Neural cell (in vitro differentiated cells): Measurements from ENCODE around the gene LIPC. TPM values are rescaled to one million over a fixed set of nuclear protein-coding genes. Genes with fewer than 3 reads are reported as not detected.

ENCODE experiments used
- H2AFZ ChIP-seq: fragments of 200-600, 300-800 bp; sonication (generic), shearing (Covaris generic); 2 replicates; pipeline ENCODE4 v1.6.0; 2014; ENCODE audit warnings: low read depth, mild to moderate bottlenecking, antibody characterized with exemption, low read length, moderate library complexity
- H3F3A ChIP-seq: fragments of 200-600 bp; shearing (Covaris generic); 2 replicates; pipeline ENCODE4 v1.6.1; 2016; ENCODE audit warnings: mild to moderate bottlenecking, moderate library complexity, mixed read lengths, antibody characterized with exemption, low read length; ENCODE audit not compliant: insufficient read depth, poor library complexity, severe bottlenecking
- H3K27ac ChIP-seq: fragments of 200-600, 300-800 bp; sonication (generic), shearing (Covaris generic); 2 replicates; pipeline ENCODE4 v1.5.1; 2014; ENCODE audit warnings: mild to moderate bottlenecking, low read length, moderate library complexity
- H3K27me3 ChIP-seq: fragments of 300-800, 200-600 bp; sonication (generic), shearing (Covaris generic); 2 replicates; pipeline ENCODE4 v1.6.0; 2014; ENCODE audit warnings: mild to moderate bottlenecking, low read depth, low read length, moderate library complexity; ENCODE audit not compliant: insufficient read depth
- H3K36me3 ChIP-seq: fragments of 300-800, 200-600 bp; sonication (generic), shearing (Covaris generic); 2 replicates; pipeline ENCODE4 v1.5.1; 2014; ENCODE audit warnings: mild to moderate bottlenecking, antibody characterized with exemption, low read length, moderate library complexity; ENCODE audit not compliant: insufficient read depth
- H3K4me2 ChIP-seq: fragments of 300-800, 200-600 bp; sonication (generic), shearing (Covaris generic); 2 replicates; pipeline ENCODE4 v1.6.0; 2014; ENCODE audit warnings: mild to moderate bottlenecking, low read length
- H3K4me3 ChIP-seq: fragments of 300-800, 200-600 bp; sonication (generic), shearing (Covaris generic); 2 replicates; pipeline ENCODE4 v1.5.1; 2014; ENCODE audit warnings: mild to moderate bottlenecking, low read length, moderate library complexity
- H3K79me2 ChIP-seq: fragments of 200-600 bp; shearing (Covaris generic); replicated peaks from 2 replicates; pipeline ENCODE4 v1.6.0; 2014; ENCODE audit warnings: mild to moderate bottlenecking, low read length, moderate library complexity; ENCODE audit not compliant: insufficient read depth
- H3K9ac ChIP-seq: fragments of 300-800, 200-600 bp; sonication (generic), shearing (Covaris generic); 2 replicates; pipeline ENCODE4 v1.6.1; 2016; ENCODE audit warnings: mild to moderate bottlenecking, low read length, mixed read lengths
- H3K9me2 ChIP-seq: fragments of 200-600 bp; shearing (Covaris generic); 2 replicates; pipeline ENCODE4 v1.6.1; 2016; ENCODE audit warnings: mild to moderate bottlenecking, low read length, mixed read lengths; ENCODE audit not compliant: insufficient read depth
- H3K9me3 ChIP-seq: fragments of 200-600, 300-800 bp; sonication (generic), shearing (Covaris generic); 2 replicates; pipeline ENCODE4 v1.6.1; 2016; ENCODE audit warnings: mild to moderate bottlenecking, mixed run types, low read length, moderate library complexity, mixed read lengths
- H4K20me1 ChIP-seq: fragments of 200-600 bp; shearing (Covaris generic); 2 replicates; pipeline ENCODE4 v1.6.1; 2016; ENCODE audit warnings: mild to moderate bottlenecking, mixed run types; ENCODE audit not compliant: insufficient read depth
- EP300 ChIP-seq: fragments of 450-650 bp; conservative IDR thresholded peaks from 2 replicates; pipeline ENCODE4 v1.6.1; 2014; ENCODE audit warnings: antibody characterized with exemption, mild to moderate bottlenecking, moderate library complexity; ENCODE audit not compliant: poor library complexity, severe bottlenecking
- EZH2 ChIP-seq: fragments of 200-600, 300-800 bp; shearing (Covaris generic), sonication (generic); IDR thresholded peaks from 2 replicates; pipeline ENCODE4 v1.6.1; 2014; ENCODE audit warnings: antibody characterized with exemption, low read length, borderline replicate concordance, mild to moderate bottlenecking; ENCODE audit not compliant: insufficient read depth, poor library complexity, severe bottlenecking
- MXI1 ChIP-seq: fragments of 450-650 bp; conservative IDR thresholded peaks from 2 replicates; pipeline ENCODE4 v1.6.1; 2014; ENCODE audit warnings: antibody characterized with exemption, mild to moderate bottlenecking; ENCODE audit not compliant: poor library complexity, severe bottlenecking
- POLR2AphosphoS5 ChIP-seq: IDR thresholded peaks from 2 replicates; pipeline ENCODE4 v1.6.1; 2012
- RAD21 ChIP-seq: fragments of 450-650 bp; conservative IDR thresholded peaks from 2 replicates; pipeline ENCODE4 v1.6.1; 2014; ENCODE audit warnings: antibody characterized with exemption, mild to moderate bottlenecking, moderate library complexity
- SMC3 ChIP-seq: fragments of 450-650 bp; conservative IDR thresholded peaks from 2 replicates; pipeline ENCODE4 v1.6.1; 2014; ENCODE audit warnings: antibody characterized with exemption, mild to moderate bottlenecking, moderate library complexity; ENCODE audit not compliant: poor library complexity
- TAF1 ChIP-seq: IDR thresholded peaks from 2 replicates; pipeline ENCODE4 v1.6.1; 2012; ENCODE audit warnings: low read depth
- polyA plus RNA-seq: library from polyadenylated mRNA; depleted of rRNA; stranded (reverse); fragments of >200 nt; gene quantifications from 2 replicates; pipeline ENCODE4 v1.2.3, GENCODE V29; 2014
- TF ChIP-seq, protein P1 (sequence below): IDR thresholded peaks from 2 replicates; pipeline ENCODE4 v1.6.1; 2012; ENCODE audit warnings: borderline replicate concordance
- TF ChIP-seq, protein P2 (sequence below): fragments of 450-650 bp; IDR thresholded peaks from 2 replicates; pipeline ENCODE4 v1.5.1; 2014; ENCODE audit warnings: antibody characterized with exemption, mild to moderate bottlenecking, moderate library complexity; ENCODE audit not compliant: poor library complexity, severe bottlenecking

Gene LIPC
- polyA plus RNA-seq, 1 donor from 2014 or later: not detected

DNA sequence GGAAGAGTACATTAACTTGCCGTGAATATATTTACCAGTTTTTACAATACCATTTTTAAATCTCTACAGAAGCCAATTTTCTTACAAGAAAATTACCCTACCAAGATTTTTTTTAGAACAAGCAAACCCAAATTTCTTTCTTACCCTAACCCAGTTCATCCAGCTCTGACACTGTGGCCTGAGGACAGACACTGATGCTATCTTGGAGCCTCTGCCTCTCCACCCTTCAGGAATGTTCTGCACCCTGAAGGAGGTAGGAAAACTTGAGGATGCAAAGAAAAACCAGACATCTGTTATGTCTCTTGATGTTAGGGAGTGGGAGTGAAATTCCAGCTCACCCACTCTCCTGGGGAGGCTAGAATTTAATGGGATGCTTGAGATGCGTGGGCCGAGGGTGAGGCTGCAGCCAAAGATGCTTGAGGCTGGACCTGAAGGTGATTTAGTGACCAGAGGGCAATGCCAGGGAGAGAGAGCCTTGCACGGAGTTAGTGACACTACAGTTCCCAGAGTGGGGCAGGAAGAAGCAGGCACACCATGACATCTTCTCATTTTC is 69.9 kb downstream of the LIPC start:
- Histone ChIP-seq H3K27ac (no peak overlapping the region), H3K4me2 (no peak overlapping the region), H4K20me1 (no peaks in the 10 kb centered on the region), H3K9me2 (no peaks in the 10 kb centered on the region), H3K27me3 (no peaks in the 10 kb centered on the region), H3K9me3 (no peaks in the 10 kb centered on the region), H3F3A (no peaks in the 10 kb centered on the region), H3K4me3 (no peak overlapping the region), H2AFZ (no peak overlapping the region), H3K9ac (no peak overlapping the region), H3K36me3 (no peaks in the 10 kb centered on the region), H3K79me2 (no peaks in the 10 kb centered on the region)
- TF ChIP-seq, protein P1, sequence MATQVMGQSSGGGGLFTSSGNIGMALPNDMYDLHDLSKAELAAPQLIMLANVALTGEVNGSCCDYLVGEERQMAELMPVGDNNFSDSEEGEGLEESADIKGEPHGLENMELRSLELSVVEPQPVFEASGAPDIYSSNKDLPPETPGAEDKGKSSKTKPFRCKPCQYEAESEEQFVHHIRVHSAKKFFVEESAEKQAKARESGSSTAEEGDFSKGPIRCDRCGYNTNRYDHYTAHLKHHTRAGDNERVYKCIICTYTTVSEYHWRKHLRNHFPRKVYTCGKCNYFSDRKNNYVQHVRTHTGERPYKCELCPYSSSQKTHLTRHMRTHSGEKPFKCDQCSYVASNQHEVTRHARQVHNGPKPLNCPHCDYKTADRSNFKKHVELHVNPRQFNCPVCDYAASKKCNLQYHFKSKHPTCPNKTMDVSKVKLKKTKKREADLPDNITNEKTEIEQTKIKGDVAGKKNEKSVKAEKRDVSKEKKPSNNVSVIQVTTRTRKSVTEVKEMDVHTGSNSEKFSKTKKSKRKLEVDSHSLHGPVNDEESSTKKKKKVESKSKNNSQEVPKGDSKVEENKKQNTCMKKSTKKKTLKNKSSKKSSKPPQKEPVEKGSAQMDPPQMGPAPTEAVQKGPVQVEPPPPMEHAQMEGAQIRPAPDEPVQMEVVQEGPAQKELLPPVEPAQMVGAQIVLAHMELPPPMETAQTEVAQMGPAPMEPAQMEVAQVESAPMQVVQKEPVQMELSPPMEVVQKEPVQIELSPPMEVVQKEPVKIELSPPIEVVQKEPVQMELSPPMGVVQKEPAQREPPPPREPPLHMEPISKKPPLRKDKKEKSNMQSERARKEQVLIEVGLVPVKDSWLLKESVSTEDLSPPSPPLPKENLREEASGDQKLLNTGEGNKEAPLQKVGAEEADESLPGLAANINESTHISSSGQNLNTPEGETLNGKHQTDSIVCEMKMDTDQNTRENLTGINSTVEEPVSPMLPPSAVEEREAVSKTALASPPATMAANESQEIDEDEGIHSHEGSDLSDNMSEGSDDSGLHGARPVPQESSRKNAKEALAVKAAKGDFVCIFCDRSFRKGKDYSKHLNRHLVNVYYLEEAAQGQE: no peak
- TF ChIP-seq POLR2AphosphoS5 (no peak), MXI1 (no peak), RAD21 (no peak), EZH2 (no peak), SMC3 (no peak), TAF1 (no peak), EP300 (no peak)
- TF ChIP-seq, protein P2, sequence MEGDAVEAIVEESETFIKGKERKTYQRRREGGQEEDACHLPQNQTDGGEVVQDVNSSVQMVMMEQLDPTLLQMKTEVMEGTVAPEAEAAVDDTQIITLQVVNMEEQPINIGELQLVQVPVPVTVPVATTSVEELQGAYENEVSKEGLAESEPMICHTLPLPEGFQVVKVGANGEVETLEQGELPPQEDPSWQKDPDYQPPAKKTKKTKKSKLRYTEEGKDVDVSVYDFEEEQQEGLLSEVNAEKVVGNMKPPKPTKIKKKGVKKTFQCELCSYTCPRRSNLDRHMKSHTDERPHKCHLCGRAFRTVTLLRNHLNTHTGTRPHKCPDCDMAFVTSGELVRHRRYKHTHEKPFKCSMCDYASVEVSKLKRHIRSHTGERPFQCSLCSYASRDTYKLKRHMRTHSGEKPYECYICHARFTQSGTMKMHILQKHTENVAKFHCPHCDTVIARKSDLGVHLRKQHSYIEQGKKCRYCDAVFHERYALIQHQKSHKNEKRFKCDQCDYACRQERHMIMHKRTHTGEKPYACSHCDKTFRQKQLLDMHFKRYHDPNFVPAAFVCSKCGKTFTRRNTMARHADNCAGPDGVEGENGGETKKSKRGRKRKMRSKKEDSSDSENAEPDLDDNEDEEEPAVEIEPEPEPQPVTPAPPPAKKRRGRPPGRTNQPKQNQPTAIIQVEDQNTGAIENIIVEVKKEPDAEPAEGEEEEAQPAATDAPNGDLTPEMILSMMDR: no peak

DNA sequence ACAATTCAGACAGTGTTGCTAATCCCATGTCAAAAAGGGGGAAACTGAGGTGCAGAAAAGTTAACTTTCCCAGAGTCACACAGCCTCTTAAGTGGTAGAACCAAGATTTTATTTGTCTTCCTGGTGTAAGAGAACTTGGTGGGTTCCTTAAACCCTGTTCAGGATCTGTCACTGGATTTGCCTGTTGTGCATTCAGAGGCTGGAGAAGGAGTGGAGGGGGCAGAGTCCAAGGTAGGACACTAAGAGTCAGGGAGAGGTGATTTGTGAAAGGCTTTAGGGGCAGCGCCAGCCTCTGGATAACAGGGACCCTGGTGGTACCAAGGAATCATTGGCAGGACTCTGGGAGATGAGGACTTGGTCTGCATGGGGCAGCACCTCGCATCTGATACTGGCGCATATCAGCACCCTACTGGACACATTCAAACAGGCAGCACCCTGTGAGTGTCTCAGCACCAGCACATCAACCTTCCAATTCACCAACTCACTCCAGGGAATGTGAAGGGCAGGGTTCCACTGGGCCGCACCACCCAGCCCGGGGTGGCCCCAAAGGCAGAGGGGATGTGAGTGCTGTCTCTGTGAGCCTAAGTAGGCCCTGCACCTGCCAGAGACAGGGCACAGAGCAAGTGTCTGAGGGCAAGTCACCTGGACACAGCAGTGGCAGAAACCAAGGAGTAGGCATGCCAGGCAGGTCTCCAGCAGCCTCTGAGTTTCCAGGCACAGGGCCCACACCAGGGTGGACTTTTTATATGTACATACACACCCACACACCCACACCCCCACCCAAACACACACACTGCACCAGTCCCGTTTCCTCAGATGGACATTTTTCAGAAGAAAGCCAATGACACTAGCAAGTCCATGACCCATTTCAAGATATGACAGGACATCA is 71.6 kb downstream of the LIPC start:
- no peaks in the 10 kb centered on the region for H3K9me3 ChIP-seq

More for the DNA sequence above, 71.6 kb downstream of the LIPC start:
- H3K4me2 ChIP-seq: no peak overlapping the region
- H2AFZ ChIP-seq: no peak overlapping the region
- no peak overlapping the region for H3K9ac ChIP-seq
- no peak overlapping the region for H3K27ac ChIP-seq
- H4K20me1 ChIP-seq: no peaks in the 10 kb centered on the region
- no peaks in the 10 kb centered on the region for H3F3A ChIP-seq
- H3K27me3 ChIP-seq: no peaks in the 10 kb centered on the region
- H3K36me3 ChIP-seq: no peaks in the 10 kb centered on the region
- TF ChIP-seq EP300 (no peak), POLR2AphosphoS5 (no peak), MXI1 (no peak), EZH2 (no peak), RAD21 (no peak), TAF1 (no peak), SMC3 (no peak)
- TF ChIP-seq, protein P2: no peak
- TF ChIP-seq, protein P1: no peak
- no peak overlapping the region for H3K4me3 ChIP-seq
- no peaks in the 10 kb centered on the region for H3K79me2 ChIP-seq
- H3K9me2 ChIP-seq: no peaks in the 10 kb centered on the region
